Daoy (cell line): ENCODE measurements around the gene GALNT18. TPM values are rescaled to one million over a fixed set of nuclear protein-coding genes. Genes with fewer than 3 reads are reported as not detected.
A peak's percentile ranks its signal among the peaks of the same experiment; 100 is the strongest.

Source experiments
- DNase-seq: peaks from one replicate; pipeline ENCODE4 v3.0.0-alpha.2; 2015; ENCODE audit warnings: low read depth
- total RNA-seq: library from RNA; depleted of rRNA; stranded (reverse); fragments of >200 nt; shearing (Covaris generic); gene quantifications from 2 replicates; pipeline ENCODE4 v1.2.3, GENCODE V29; 2014

GALNT18 gene
- total RNA-seq, 1 experiment from 2014 or later = 5.9 TPM

DNA sequence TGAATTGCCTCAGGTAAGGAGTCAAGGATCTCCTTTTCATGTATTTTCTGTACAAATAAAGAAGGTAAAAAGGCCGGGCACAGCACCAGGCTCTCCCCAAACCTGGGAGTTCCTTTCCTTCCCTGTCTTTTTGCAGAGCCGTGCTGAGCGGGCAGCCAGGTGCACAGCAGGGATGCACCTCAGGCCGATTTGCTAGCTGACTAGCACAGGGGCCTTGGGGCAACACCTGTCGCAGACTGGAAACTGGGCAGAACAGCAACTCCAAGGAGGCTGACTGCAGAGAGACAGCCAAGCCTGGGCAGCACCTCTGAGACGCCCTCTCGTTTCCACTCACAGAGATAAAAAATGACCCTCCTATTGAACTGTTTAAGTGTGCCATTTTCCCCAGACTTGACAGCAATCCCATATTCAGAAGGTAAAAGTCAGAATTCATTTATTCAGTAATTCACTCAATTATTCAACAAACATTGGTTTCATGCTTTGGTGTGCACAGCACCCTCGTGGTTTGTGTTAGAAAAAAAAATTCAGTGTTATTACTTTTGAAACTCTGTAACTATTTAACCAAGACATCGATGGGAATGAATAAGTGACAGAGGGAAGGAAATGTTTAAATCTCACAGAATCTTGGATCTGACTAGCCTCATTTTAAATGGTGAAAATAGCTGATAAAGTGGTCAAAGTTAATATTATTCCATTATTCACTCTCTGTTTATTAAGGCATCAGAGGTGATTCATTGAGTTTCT is 120.9 kb downstream of the GALNT18 start:
- DNase-seq = no peak

- DNase-seq = no peak
These were observed 122.5 kb downstream of the GALNT18 start for GRCh38 chr11:11499300-11499699.

GRCh38 chr11:11498195-11498594 is 123.6 kb downstream of the GALNT18 start:
- DNase-seq = no peak

GRCh38 chr11:11496879-11497278 is 124.9 kb downstream of the GALNT18 start:
- DNase-seq = no peak

- no peak for DNase-seq
These were observed 127.5 kb downstream of the GALNT18 start for GRCh38 chr11:11494348-11494747.

DNA sequence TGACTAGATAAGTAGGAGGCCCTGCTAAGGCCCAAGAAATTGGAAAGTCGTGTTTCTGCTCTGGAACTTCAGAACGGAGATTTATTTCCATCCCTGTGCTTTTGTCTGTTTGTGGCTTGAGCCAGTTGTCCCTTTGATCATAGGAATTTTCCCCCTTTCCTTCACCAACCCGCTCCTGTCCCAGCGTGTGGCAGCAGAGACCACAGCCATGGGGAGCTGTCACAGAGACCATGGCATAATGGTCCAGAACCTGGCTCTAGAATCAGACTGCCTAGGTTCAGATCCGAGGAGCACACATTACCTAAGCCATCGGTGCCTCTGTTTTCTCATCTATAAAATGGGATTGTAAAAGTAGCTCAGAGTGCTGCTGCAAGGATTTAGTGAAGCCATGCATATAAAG is 128.1 kb downstream of the GALNT18 start:
- no peak for DNase-seq

DNA sequence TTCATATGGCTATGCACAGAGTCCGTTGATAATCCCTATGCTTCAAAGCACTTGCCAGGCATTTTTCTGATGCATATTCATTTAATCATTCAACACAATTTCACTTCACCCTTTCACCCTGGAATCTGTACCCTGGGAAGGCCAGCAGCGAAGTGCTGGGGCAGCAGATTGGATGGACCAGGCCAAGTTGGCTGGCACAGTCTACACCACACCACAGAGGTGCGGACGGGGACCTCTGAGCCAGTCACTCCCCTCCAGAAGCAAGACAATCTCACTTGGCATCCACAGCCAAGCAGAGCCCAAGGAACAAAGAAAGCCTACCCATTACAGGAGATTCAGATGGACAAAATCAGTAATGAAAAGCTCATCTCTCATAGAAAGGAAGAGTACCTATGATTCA is 130.2 kb downstream of the GALNT18 start:
- no peak for DNase-seq

DNA sequence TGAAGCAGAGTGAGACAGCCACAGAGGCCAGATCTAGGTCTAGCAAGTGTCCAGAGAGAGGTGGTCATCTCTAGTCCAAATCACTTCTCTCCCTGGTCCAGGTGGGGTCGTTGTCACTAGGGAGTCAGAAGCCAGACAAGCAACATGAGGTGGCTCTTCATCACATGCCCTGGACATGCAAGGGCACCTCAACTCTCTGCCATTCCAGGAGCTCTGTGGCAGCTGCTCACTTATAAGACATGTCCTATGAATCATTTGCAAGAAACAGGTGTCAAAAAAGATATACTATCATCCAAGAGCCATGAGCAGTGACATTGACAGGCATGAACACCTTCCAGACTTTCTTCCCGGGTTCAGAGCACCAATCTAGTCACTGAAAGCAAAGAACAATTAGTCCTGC is 130.8 kb downstream of the GALNT18 start:
- DNase-seq = no peak

DNA sequence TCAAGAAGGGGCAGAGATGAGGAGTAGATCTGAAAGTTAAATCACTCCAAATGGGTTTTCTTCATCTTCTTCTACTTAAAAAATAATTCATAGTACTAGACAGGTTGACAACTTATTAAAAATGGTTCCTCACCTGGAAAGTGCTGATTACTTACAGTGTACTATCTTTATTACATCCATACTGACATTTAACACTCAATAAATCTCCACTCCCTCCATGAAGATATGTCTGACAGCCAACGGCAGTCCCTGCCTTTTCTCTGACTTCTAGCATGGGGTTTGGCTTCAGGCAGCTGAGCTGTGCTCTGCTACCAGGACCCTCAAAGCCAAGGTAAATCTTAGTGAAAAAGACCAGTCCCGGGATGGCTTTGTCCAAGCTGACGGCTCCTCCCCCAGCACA is 135.4 kb downstream of the GALNT18 start:
- DNase-seq = no peak

DNA sequence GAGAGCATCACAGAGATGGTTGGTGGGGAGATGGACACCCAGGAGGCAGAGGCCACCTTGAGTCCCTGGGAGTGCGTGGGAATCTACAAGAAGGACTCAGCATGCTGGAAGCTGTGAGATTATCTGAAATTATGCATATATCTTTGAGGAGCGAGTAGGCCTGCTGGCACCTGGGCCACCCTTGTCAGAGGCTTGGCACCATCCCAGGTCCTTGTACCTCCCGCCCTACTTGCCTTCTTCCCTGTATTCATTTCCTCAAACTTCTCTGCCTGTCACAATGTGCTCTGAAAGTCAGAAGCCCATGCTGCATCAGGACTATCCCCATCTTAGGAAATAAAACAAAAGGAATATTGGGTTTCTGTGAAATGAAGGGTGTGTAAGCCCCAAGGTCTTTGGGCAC is 135.8 kb downstream of the GALNT18 start:
- DNase-seq = no peak

GRCh38 chr11:11483627-11484026 is 138.2 kb downstream of the GALNT18 start:
- DNase-seq = no peak

- no peak for DNase-seq
These were observed 139.1 kb downstream of the GALNT18 start for GRCh38 chr11:11482730-11483129.

GRCh38 chr11:11481371-11481770 is 140.4 kb downstream of the GALNT18 start:
- DNase-seq = no peak

- no peak for DNase-seq
These were observed 140.8 kb downstream of the GALNT18 start for GRCh38 chr11:11480971-11481370.

GRCh38 chr11:11478687-11479086 is 143.1 kb downstream of the GALNT18 start:
- no peak for DNase-seq

- no peak for DNase-seq
These were observed 143.9 kb downstream of the GALNT18 start for GRCh38 chr11:11477695-11478420.

DNA sequence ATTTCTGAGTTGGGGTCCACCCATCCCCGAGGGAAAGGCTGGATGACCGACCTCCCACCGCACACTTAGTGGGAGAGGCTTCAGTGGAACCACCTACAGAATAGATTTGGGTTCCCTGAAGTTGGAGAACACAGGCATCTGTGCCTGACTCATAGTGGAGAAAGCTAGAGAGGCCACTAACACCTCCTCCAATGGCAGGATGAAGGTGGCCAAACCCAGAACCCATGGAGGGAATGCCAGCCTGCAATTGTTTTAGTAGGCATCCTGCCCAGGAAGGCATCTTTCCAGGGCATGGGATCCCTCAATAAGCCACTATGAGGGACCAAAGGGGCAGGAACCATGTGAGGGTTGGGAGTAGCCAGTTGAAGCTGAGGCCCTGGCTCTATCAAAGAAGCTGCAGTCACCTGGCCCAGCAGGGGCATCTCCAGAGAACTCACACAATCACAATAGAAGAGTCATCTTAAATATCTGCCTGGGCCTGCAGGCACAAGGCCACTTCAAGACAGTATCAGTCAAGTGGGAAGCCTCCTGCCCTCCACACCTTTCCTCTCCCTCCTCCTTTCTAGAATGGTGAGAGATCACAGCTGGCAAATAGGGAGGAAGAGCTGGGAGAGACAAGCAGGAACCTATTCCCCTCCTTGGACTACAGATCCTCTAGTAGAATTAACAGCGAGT is 144.7 kb downstream of the GALNT18 start:
- DNase-seq = no peak

- no peak for DNase-seq
These were observed 145.3 kb downstream of the GALNT18 start for GRCh38 chr11:11476499-11476898.

DNA sequence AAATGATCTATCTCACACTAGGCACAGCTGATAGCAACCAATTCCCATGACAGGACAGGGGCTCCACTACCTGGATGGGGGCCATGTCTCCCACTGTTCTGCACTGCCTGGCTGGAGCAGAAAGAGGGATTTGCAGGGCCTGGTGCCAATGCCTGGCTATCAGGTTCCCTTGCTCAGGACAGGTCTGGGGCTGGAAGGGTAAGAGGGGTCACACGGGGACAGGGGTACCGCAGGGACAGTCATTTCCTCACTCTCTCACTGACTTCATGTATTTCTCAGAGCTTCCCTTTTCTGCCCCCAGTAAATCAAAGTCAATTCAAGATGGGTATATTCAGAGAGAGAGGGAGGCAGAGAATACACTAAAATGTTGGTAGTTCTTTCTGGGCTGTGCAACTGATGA is 149.7 kb downstream of the GALNT18 start:
- no peak for DNase-seq

GRCh38 chr11:11471201-11471600 is 150.6 kb downstream of the GALNT18 start:
- DNase-seq = no peak

DNA sequence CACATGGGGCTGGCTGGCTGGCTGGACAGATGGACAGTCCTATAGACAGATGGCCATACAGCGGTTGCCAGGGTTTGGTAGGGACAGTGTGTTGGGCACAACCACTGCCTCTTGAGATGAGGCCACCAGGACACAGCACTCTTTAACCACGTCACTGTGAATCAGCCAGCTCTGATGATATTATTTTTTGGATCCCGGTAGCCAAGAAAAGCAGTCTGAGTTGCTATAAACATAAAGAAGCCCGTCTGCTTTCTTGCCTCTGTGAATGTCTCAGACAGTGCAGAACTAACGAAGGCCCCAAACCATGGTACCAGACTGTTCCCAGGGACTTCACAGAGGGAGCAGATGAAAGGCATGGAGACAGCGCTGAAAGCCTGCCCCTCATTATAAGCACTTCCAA is 152.9 kb downstream of the GALNT18 start:
- DNase-seq = peak; percentile 58

GRCh38 chr11:11467312-11467711 is 154.5 kb downstream of the GALNT18 start:
- DNase-seq = no peak

DNA sequence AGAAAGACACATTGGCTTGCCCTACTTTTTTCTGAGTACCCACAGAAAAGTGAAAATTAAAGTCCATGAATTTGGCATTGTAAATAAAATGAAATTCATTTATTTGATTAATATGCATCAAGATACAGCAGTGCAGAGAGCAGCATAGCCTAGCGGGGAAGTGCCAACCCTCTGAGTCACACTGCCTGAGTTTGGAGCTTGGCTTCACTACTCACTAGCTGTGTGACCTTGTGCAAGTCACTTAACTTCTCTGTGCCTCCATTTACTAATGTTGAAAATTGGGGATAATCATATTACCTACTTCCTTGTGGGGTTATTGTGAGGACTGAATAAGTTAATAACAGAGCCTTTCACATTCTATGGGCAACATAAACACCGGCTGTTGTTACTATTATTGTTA is 157.2 kb downstream of the GALNT18 start:
- DNase-seq = peak; percentile 30
